GM20000 (cell line): ENCODE results near the gene KRT84.

ENCODE experiments used
- DNase-seq: peaks from one replicate; pipeline ENCODE4 v3.0.0; 2012; ENCODE audit warnings: low spot score
- TF ChIP-seq, protein P1 (sequence below): IDR thresholded peaks from 2 replicates; pipeline ENCODE4 v1.5.1; 2012; ENCODE audit warnings: mild to moderate bottlenecking, control low read depth; ENCODE audit errors: extremely low read depth, missing control alignments

KRT84 gene

DNA sequence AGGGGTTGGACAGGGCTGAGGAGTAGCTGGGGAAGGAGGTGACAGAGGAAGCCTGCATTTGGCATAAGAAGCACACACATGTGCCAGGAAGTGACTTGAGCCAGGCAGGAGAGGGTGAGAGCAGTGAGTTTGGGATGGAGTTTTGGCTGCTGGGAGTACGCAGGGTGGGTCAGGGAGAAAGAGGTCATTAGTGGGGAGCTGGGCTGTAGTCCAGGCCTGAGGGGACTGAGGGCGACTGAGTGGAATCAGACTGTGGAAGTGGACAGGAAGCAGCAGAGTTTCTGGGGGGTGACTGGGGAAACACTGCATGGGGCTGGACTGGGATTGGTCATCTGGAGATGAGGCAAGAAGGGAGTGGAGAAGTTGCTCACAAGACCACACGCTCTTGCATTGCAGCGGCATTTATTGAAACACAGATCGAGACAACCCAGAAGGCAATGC, 25.8 kb downstream of the KRT84 start:
- TF ChIP-seq, protein P1, sequence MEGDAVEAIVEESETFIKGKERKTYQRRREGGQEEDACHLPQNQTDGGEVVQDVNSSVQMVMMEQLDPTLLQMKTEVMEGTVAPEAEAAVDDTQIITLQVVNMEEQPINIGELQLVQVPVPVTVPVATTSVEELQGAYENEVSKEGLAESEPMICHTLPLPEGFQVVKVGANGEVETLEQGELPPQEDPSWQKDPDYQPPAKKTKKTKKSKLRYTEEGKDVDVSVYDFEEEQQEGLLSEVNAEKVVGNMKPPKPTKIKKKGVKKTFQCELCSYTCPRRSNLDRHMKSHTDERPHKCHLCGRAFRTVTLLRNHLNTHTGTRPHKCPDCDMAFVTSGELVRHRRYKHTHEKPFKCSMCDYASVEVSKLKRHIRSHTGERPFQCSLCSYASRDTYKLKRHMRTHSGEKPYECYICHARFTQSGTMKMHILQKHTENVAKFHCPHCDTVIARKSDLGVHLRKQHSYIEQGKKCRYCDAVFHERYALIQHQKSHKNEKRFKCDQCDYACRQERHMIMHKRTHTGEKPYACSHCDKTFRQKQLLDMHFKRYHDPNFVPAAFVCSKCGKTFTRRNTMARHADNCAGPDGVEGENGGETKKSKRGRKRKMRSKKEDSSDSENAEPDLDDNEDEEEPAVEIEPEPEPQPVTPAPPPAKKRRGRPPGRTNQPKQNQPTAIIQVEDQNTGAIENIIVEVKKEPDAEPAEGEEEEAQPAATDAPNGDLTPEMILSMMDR: no peak
- no peak for DNase-seq

DNA sequence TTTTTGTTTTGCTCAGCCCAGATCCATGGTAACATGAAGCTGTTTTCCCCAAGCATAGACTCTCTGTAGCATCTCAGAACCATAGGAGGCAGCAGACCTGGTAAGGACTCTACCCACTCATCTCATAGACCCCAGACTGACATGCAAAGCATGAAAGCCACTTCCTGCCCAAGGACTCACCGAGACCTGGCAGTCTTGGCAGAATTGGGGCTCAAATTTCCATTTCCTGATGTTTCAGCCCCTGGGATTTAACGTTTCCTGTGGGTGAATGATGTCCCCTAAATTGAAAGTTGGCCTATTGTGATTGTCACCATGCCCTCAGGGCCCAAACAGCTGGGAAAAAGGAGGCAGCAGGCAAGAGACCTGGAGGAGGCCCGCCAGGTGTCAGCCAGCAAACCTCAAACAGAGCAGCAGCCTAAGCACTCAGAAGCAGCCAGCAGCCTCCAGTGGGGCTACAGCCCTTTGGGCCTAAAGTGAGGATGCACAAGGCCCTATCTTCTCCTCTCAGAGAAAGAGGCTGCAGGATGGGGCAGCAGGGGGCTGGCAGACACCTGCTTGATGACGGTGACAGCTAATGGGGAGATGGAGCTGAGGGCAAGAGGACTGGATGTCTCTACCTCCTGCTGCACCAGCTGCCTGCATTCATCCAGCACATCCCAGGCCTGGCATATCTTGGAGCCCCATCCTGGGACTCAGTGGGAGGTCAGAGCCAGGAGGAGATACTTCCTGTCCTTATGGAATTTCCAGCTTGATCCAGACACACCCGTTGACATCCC, 26.7 kb downstream of the KRT84 start:
- DNase-seq: peak; percentile 77
- TF ChIP-seq, protein P1: no peak

GRCh38 chr12:52356762-52357580, 28.5 kb downstream of the KRT84 start:
- no peak for DNase-seq
- TF ChIP-seq, protein P1: no peak

- TF ChIP-seq, protein P1: no peak
- DNase-seq: no peak
Measured at GRCh38 chr12:52356031-52356761, 29.3 kb downstream of the KRT84 start.

GRCh38 chr12:52355176-52355575, 30.3 kb downstream of the KRT84 start:
- no peak for DNase-seq
- TF ChIP-seq, protein P1: no peak

GRCh38 chr12:52354200-52354599, 31.3 kb downstream of the KRT84 start:
- TF ChIP-seq, protein P1: no peak
- DNase-seq: no peak
